ENCODE data around the gene LDLRAD2.

DNA sequence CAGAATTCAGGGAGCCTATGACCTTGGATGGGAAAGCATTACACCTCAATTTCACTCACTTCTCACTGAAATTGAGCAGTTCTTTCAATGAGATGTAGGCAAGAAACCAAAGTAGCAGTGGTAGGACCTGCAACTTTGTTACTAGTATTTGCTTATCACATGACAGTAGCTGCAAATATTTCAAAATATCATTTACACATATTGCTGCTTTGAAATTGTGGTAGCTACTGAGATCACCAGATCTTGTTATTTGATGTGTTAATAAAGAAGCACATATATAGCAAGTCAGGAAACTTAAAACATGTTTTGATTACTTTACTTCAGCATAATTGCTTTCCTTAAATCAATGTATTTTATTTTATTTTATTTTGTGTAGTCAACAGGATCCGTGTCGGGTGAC lies 12.9 kb downstream of the LDLRAD2 start:
- TF ChIP-seq, protein P1, sequence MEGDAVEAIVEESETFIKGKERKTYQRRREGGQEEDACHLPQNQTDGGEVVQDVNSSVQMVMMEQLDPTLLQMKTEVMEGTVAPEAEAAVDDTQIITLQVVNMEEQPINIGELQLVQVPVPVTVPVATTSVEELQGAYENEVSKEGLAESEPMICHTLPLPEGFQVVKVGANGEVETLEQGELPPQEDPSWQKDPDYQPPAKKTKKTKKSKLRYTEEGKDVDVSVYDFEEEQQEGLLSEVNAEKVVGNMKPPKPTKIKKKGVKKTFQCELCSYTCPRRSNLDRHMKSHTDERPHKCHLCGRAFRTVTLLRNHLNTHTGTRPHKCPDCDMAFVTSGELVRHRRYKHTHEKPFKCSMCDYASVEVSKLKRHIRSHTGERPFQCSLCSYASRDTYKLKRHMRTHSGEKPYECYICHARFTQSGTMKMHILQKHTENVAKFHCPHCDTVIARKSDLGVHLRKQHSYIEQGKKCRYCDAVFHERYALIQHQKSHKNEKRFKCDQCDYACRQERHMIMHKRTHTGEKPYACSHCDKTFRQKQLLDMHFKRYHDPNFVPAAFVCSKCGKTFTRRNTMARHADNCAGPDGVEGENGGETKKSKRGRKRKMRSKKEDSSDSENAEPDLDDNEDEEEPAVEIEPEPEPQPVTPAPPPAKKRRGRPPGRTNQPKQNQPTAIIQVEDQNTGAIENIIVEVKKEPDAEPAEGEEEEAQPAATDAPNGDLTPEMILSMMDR (IDR thresholded peaks at IDR 0.05; ENCODE audit: insufficient read depth, low read length): no peak
- TF ChIP-seq, protein P2, sequence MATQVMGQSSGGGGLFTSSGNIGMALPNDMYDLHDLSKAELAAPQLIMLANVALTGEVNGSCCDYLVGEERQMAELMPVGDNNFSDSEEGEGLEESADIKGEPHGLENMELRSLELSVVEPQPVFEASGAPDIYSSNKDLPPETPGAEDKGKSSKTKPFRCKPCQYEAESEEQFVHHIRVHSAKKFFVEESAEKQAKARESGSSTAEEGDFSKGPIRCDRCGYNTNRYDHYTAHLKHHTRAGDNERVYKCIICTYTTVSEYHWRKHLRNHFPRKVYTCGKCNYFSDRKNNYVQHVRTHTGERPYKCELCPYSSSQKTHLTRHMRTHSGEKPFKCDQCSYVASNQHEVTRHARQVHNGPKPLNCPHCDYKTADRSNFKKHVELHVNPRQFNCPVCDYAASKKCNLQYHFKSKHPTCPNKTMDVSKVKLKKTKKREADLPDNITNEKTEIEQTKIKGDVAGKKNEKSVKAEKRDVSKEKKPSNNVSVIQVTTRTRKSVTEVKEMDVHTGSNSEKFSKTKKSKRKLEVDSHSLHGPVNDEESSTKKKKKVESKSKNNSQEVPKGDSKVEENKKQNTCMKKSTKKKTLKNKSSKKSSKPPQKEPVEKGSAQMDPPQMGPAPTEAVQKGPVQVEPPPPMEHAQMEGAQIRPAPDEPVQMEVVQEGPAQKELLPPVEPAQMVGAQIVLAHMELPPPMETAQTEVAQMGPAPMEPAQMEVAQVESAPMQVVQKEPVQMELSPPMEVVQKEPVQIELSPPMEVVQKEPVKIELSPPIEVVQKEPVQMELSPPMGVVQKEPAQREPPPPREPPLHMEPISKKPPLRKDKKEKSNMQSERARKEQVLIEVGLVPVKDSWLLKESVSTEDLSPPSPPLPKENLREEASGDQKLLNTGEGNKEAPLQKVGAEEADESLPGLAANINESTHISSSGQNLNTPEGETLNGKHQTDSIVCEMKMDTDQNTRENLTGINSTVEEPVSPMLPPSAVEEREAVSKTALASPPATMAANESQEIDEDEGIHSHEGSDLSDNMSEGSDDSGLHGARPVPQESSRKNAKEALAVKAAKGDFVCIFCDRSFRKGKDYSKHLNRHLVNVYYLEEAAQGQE (IDR thresholded peaks at IDR 0.05; ENCODE audit: insufficient replicate concordance, low read depth): no peak
- TF ChIP-seq POLR2AphosphoS5 (IDR thresholded peaks at IDR 0.05; ENCODE audit: low read depth) (no peak), GABPA (IDR thresholded peaks at IDR 0.05; ENCODE audit: low read depth) (no peak)
